22Rv1 (cell line): ENCODE measurements around the gene DUSP15.
"Not testable (repeated sequence)": the region's sequence is repeated elsewhere in the genome, so short reads cannot be mapped to it uniquely, and the experiment has no call there.

Source experiments
- H3K27ac ChIP-seq: fragments of 450-650 bp; 2 replicates; pipeline ENCODE4 v1.5.1; 2017
- ZFX ChIP-seq: fragments of 450-650 bp; IDR thresholded peaks from 2 replicates; pipeline ENCODE4 v1.6.1; 2017; ENCODE audit warnings: antibody characterized with exemption, borderline replicate concordance
- TF ChIP-seq, protein P1 (sequence below): fragments of 450-650 bp; IDR thresholded peaks from 2 replicates; pipeline ENCODE4 v1.5.1; 2017; ENCODE audit warnings: mild to moderate bottlenecking

DUSP15 gene, protein sequence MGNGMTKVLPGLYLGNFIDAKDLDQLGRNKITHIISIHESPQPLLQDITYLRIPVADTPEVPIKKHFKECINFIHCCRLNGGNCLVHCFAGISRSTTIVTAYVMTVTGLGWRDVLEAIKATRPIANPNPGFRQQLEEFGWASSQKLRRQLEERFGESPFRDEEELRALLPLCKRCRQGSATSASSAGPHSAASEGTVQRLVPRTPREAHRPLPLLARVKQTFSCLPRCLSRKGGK

DNA sequence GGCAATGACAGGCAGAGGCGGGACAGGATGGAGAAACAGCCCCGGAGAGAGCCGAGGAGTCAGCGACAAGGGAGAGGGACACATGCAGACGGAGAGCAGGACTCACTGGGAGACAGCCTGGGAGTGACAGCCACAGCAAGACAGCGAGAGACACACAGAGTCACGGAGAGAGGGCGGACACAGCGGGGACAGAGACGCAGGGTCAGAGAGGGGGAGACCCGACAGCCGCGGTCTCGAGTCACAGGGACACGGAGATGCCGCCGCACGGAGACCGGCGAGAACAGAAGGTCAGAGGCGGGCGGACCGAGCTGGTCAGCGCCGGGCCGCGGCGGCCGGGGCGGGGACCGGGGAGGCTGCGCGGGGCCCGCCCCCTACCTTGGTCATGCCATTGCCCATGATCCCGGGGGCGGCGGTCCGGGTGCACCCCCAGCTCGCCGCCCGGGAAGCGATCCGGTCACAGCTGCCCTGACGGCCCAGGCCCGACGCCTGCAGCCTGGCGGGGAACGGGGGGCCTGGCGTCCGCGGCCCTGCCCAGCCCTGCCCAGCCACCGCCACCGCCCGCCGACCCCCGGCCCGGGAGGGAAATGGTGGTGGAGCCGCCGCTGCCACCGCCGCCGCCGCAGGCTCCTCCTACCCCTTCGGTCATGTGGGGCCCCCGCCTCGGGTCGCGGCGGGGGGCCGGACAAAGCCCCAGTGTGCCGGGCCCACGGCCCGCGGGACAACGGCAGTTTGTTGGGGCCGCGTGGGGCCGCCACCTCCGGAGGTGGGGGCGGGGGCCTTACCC lies at the start of gene DUSP15, which contains the start of gene TTLL9:
TSS of gene DUSP15 (minus strand) at position 586 of the 784 bp plus-strand sequence. CDS start at position 396, 190 bp downstream.
TSS of gene TTLL9 (plus strand) at position 693 of the 784 bp plus-strand sequence. CDS start 493 bp downstream, outside the sequence.
- TF ChIP-seq, protein P1, sequence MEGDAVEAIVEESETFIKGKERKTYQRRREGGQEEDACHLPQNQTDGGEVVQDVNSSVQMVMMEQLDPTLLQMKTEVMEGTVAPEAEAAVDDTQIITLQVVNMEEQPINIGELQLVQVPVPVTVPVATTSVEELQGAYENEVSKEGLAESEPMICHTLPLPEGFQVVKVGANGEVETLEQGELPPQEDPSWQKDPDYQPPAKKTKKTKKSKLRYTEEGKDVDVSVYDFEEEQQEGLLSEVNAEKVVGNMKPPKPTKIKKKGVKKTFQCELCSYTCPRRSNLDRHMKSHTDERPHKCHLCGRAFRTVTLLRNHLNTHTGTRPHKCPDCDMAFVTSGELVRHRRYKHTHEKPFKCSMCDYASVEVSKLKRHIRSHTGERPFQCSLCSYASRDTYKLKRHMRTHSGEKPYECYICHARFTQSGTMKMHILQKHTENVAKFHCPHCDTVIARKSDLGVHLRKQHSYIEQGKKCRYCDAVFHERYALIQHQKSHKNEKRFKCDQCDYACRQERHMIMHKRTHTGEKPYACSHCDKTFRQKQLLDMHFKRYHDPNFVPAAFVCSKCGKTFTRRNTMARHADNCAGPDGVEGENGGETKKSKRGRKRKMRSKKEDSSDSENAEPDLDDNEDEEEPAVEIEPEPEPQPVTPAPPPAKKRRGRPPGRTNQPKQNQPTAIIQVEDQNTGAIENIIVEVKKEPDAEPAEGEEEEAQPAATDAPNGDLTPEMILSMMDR: no peak
- no peak for TF ChIP-seq ZFX
- no peak within 1 kb of the TSS for H3K27ac ChIP-seq

DNA sequence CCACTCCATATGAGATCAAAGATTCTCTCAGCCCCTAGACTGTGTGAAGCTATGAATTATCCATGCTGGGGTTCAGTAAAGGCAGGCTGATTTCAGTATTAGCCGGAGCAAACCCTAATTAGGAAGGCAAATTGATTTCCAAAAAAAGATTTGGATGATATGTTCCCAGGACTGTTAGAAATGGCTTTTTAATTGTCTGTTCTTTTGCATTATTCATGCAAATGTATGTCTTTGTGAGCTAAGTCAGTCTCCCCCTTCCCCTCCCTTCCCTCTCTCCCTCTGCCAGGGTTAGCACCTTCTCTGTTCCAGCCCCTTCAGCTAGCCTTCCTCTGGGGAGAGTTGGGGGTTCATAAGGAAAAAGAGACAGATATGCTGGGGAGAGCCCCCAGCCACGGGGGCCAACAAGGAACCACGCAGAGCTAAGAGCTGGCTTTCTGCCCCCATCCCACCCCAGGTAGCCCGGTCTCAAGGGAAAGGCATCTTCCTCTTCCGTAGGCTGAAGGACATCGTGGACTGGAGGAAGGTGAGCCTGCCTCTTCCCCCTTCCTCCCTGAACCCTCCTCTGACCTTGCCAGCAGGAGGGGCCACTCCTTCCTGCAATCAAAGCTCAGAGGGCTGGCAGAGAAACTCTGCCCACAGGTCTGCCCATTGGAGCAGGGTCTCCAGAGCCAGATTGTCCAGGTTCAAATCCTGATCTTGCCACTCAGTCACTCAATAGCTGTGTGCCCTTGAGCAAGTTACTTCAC lies 49.3 kb upstream of the DUSP15 start:
- no peak overlapping the region for H3K27ac ChIP-seq
- TF ChIP-seq, protein P1: no peak
- TF ChIP-seq ZFX: no peak

DNA sequence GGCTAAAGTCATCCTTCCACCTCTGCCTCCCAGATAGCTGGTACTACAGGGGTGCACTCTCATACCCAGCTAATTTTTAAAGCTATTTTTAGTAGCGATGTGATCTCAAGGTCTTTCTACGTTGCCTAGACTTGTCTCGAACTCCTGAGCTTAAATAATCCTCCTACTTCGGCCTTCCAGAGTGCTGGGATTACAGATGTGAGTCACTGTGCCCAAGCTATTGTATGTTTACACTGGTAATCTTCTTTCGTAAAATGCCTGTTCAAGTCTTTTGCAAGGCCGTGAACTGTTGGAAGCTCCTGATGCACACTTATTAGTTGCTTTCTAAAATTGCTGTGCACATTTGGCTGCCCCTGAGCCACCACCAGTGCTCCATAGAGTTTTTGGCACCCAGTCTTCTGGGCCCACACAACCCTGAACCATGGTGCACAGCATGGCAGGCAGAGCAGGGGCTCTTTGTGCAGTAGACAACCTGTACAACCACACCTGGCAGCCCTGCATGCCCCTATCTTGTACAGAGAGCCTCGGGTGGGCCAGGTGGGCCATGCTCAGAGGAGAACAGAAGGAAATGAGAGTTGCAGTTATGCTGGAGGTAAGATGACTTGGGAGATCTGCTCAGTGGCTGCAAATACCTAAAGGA lies 48.3 kb upstream of the DUSP15 start:
- H3K27ac ChIP-seq: no peak overlapping the region
- TF ChIP-seq ZFX: no peak
- TF ChIP-seq, protein P1: no peak

DNA sequence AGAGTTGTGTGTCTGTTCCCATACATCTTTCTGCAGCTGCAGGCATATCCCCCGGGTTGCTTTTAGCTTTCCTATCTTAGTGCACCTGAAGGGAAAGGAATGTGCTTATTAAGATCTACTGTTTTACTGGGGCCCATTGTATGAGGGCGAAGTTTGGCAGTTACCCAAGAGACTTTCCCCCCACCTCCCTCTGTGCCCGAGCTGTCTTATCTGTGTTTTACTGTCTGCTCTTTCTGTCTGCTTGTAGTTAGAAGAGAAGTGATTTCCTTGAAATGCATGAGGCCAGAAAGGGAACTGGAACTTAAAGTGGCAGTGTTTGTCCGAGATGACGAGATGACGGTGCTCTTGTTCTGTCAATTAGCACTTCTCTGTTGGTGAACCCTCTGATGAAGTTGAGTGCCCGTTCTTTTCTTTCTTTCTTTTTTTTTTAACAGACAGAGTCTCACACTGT lies 47.7 kb upstream of the DUSP15 start:
- not testable (repeated sequence) for H3K27ac ChIP-seq

DNA sequence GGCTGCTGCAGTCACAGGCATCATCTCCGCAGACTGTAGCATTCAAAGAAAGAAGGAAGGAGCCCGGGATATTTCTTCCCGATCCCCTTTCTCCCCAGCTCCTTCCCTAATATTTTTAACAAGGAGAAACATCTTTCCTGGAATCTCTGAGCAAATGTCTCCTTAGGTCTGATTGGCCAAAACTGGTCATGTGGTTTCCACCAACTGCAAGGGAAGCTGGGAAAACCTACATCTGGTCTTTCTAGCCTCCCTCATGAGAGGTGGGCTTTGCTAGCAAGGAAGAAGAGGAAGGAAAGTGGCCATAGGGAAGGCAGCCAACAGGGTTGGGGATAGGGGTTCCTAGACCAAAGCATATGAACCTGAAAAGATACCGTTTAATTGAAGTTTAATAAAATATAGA lies 46.4 kb upstream of the DUSP15 start:
- TF ChIP-seq ZFX: no peak
- TF ChIP-seq, protein P1: no peak
- H3K27ac ChIP-seq: no peak overlapping the region

DNA sequence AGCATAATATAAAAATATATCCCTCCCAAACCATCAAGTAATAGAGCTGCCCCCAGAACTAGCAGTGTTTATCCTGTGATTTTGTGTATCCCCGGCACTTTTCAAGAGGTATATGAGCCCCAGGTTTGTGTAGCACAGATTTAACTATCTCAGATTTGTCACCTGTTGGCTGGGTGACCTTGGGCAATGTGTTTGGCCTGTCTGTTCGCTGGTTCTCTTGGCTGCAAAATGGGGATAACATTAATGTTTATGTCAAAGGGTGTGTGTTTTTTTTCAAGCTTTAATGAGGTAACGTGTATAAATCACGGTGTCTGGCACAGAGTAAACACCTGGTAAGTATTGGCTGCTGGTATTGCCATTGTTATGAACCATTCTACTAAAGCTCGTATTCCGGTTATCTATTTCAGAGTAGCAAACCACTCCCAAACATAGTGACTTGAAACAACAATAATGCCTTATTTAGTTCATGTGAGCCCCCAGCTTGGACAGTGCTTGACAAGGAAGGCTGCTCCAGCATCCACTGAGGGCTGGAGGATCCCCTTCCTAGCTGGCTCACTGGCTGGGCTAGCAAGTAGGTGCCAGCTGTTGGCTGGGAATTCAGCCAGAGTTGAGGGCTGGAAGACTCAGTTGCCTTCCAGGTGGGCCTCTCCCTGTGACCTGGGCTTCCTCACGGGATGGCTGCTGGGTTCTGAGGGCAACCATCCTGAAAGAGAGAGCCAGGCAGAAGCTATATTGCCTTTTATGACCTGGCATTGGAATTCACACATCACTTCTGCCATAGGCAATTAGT lies 45.4 kb upstream of the DUSP15 start:
- no peak for TF ChIP-seq ZFX
- TF ChIP-seq, protein P1: no peak

DNA sequence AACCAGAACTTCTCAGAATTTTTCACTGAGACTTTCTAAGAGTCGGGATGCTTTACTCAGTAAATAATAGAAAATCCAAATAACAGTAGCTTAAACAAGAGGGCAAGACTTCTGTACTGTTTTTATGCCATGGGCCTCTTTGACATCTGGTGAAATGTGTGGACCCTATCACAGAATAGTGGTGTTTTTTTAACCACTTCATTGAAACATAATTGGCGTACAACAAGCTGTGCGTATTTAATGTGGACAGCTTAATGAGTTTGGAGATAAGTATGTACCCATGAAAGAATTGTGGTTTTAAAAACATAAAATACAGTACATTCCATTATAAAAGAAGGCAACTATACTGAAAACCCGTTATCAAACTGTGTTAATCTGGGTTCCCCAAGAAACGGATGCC lies 43.8 kb upstream of the DUSP15 start:
- TF ChIP-seq, protein P1: no peak
- TF ChIP-seq ZFX: no peak
- H3K27ac ChIP-seq: no peak overlapping the region

More for the DNA sequence above, 45.4 kb upstream of the DUSP15 start:
- H3K27ac ChIP-seq: no peak overlapping the region
